Stimulated activated CD8-positive, alpha-beta memory T cell treated with anti-CD3 and anti-CD28 coated beads, Interleukin-15, amount 100 ng/mL, for 24 hours (primary cell): ENCODE results near the gene DLGAP1.
"Not testable (repeated sequence)": the region's sequence is repeated elsewhere in the genome, so short reads cannot be mapped to it uniquely, and the experiment has no call there.

Experiments
- DNase-seq: peaks from one replicate; pipeline ENCODE4 v3.0.0-alpha.2; 2020; ENCODE audit warnings: low read depth

The DLGAP1 gene

GRCh38 chr18:3624546-3624934, 830.6 kb downstream of the DLGAP1 start:
- no peak for DNase-seq

- DNase-seq, result no peak
Observed at GRCh38 chr18:3623769-3624545, 831.1 kb downstream of the DLGAP1 start.

GRCh38 chr18:3620146-3621119, 834.7 kb downstream of the DLGAP1 start:
- no peak for DNase-seq

- no peak for DNase-seq
Observed at GRCh38 chr18:3619746-3620145, 835.4 kb downstream of the DLGAP1 start.

- no peak for DNase-seq
Observed at GRCh38 chr18:3619222-3619621, 835.9 kb downstream of the DLGAP1 start.

- DNase-seq, result no peak
Observed at GRCh38 chr18:3616744-3617143, 838.4 kb downstream of the DLGAP1 start.

- no peak for DNase-seq
Observed at GRCh38 chr18:3616142-3616541, 839.0 kb downstream of the DLGAP1 start.

- DNase-seq, result no peak
Observed at GRCh38 chr18:3615374-3615985, 839.6 kb downstream of the DLGAP1 start.

- no peak for DNase-seq
Observed at GRCh38 chr18:3612315-3612714, 842.8 kb downstream of the DLGAP1 start.

GRCh38 chr18:3611313-3612090, 843.6 kb downstream of the DLGAP1 start:
- no peak for DNase-seq

- no peak for DNase-seq
Observed at GRCh38 chr18:3610813-3611212, 844.3 kb downstream of the DLGAP1 start.

GRCh38 chr18:3610188-3610708, 844.9 kb downstream of the DLGAP1 start:
- DNase-seq, result no peak

- no peak for DNase-seq
Observed at GRCh38 chr18:3608488-3608887, 846.6 kb downstream of the DLGAP1 start.

GRCh38 chr18:3608099-3608453, 847.0 kb downstream of the DLGAP1 start:
- not testable (repeated sequence) for DNase-seq

GRCh38 chr18:3607309-3608098, 847.6 kb downstream of the DLGAP1 start:
- DNase-seq, result no peak

- DNase-seq, result not testable (repeated sequence)
Observed at GRCh38 chr18:3606863-3607262, 848.2 kb downstream of the DLGAP1 start.

GRCh38 chr18:3605954-3606443, 849.1 kb downstream of the DLGAP1 start:
- DNase-seq, result no peak

GRCh38 chr18:3605486-3605952, 849.6 kb downstream of the DLGAP1 start:
- DNase-seq, result no peak

GRCh38 chr18:3604498-3605408, 850.4 kb downstream of the DLGAP1 start:
- no peak for DNase-seq

- no peak for DNase-seq
Observed at GRCh38 chr18:3604235-3604497, 850.9 kb downstream of the DLGAP1 start.
